ENCODE results near the gene MT1F.

Gene MT1F

DNA sequence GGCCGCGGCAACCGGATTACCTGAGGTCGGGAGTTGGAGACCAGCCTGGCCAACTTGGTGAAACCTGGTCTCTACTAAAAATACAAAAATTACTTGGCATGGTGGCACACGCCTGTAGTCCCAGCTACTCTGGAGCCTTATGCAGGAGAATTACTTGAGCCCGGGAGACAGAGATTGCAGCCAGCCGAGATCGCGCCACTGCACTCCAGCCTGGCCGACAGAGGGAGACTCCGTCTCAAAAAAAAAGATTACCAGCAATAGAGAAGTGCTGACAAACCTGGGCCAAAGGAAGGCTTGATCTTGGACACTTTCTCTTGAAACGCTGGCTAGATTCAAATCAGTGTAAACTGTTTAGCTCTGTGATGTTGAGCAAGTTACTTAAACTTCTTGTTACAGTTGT, 16.2 kb downstream of the MT1F start:
- peak in 1 of 2 experiments; percentile 14 for DNase-seq

DNA sequence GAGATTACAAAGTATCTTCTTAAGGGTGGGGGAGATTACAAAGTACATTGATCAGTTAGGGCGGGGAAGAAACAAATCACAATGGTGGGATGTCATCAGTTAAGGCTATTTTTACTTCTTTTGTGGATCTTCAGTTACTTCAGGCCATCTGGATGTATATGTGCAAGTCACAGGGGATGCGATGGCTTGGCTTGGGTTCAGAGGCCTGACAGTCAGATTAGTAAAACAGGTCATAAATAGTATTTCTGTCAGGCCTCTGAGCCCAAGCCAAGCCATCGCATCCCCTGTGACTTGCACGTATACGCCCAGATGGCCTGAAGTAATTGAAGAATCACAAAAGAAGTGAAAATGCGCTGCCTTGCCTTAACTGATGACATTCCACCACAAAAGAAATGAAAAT, 16.8 kb downstream of the MT1F start:
- peak in 1 of 2 experiments; percentile 32 for DNase-seq

GRCh38 chr16:56675685-56676210, 18.0 kb downstream of the MT1F start:
- DNase-seq = no peak

DNA sequence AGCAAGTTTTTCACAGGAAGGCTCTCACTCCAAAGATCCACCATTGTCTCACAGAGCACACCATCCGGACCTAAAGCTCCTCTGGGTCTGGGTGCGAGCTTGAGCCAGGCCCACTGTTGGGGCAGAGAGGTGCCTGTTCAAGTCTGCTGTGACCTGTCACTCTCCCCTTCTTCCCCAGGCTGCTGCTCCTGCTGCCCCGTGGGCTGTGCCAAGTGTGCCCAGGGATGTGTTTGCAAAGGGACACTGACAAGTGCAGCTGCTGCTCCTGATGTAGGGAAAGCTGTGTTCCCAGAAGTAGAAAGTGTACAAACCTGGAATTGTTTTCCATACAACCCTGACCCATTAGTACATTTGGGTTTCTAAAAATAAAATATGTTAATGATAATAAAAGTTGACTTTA, 19.7 kb downstream of the MT1F start:
- no peak for DNase-seq

DNA sequence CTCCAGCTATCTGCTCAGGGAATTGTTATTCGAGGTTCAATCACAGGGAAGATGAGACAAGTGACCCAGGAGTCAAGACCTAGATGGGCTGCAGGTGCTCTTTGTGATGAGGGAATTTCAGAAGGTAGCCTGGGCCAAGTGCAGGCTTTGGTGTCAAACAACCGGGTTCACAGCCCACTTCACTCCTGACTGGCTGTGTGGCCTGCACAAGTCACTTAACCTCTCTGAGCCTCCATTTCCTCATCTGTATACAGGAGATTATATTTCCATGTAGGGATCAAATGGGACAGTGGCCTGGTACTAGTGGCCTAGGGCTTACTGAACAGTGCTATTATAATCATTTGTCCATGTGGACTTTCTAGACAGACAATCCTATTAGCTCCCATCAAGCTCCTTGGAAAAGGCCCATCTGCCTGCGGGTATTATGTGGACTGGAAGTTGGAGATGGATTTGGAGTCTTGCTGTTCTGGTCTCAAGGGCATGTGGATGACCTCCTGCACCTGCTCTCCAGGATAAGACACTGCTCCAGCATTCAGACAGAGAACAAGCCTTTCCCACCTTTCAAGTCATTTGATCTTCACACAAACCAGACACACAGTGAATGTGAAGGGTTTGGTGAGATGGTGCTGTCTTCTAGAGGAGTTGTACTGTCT, 21.4 kb downstream of the MT1F start:
- no peak for DNase-seq

- no peak for DNase-seq
These were observed 22.1 kb downstream of the MT1F start for GRCh38 chr16:56679818-56680217.

DNA sequence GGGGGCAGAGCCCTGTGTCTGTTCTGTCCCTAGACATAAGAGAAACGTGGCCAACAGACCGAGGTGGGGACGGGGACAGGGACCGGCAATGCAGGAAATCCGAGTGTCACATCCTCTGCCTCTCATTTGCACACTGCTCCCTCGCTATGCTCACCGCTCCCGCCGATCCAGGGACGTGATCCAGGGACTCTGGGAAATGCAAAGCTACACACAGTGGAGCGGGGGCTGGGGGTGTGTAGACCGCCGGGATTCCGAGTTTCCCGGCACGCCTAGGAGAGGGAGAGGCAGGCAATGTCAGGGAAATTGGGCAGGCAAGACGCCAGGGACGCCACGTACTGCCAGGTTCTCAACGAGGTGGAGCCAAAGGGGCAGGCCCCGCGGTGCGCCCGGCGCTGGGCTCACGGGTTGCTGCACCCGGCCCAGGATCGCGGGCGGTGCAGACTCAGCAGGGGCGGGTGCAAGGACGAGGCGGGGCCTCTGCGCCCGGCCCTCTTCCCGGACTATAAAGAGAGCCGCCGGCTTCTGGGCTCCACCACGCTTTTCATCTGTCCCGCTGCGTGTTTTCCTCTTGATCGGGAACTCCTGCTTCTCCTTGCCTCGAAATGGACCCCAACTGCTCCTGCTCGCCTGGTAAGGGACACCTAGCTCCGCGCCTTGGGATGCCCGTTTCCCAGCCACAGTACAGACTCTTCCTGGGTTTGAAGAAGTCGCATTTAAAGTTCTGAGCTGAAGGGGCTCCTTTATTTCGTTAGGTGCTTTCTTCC, 24.4 kb downstream of the MT1F start, which contains the start of gene MT1X:
Gene MT1X (plus strand): TSS at position 532 of the 764 bp plus-strand sequence. CDS start 71 bp downstream, at position 603.
- DNase-seq = peak; percentile 35 to 91

DNA sequence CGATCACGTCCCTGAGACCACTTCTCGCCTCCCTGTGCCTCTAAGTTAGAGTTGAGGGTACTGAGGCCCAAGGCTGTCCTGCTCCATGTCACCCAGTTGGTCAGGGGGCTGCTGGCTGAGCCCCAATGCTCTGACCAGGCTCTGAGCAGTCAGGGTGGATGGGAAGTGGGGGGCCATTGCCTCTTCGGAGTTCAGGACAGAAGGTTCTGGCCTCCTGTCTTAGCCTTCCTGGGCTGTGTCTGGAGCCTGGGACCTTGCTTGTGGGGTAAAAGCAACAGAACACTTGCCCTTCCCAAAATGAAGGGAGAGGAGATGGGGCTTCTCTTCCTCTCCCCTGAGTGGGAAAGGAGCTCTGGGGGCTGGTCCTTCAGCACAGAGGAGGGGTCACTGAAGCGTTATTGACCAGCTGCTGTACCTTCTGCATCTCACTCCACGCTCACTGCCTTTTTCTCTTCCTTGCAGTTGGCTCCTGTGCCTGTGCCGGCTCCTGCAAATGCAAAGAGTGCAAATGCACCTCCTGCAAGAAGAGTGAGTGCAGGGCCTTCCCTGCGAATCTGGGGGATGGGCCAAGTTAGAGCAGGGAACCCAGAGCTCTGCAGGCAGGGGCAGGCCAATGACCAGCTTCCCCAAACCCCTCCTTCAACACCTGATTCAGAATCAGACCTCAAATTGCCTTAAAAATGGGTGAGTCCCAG, 25.1 kb downstream of the MT1F start:
- no peak for DNase-seq

GRCh38 chr16:56683424-56684172, 25.8 kb downstream of the MT1F start:
- no peak for DNase-seq

GRCh38 chr16:56684256-56684925, 26.6 kb downstream of the MT1F start:
- no peak for DNase-seq

- no peak for DNase-seq
These were observed 27.3 kb downstream of the MT1F start for GRCh38 chr16:56684926-56685590.

- no peak for DNase-seq
These were observed 29.0 kb downstream of the MT1F start for GRCh38 chr16:56686758-56687157.

GRCh38 chr16:56688762-56689161, 31.0 kb downstream of the MT1F start:
- no peak for DNase-seq

GRCh38 chr16:56689171-56689570, 31.4 kb downstream of the MT1F start:
- no peak for DNase-seq

GRCh38 chr16:56690420-56691122, 32.8 kb downstream of the MT1F start:
- DNase-seq = no peak

GRCh38 chr16:56691885-56692284, 34.1 kb downstream of the MT1F start:
- DNase-seq = no peak

- DNase-seq = no peak
These were observed 37.5 kb downstream of the MT1F start for GRCh38 chr16:56695246-56695645.

DNA sequence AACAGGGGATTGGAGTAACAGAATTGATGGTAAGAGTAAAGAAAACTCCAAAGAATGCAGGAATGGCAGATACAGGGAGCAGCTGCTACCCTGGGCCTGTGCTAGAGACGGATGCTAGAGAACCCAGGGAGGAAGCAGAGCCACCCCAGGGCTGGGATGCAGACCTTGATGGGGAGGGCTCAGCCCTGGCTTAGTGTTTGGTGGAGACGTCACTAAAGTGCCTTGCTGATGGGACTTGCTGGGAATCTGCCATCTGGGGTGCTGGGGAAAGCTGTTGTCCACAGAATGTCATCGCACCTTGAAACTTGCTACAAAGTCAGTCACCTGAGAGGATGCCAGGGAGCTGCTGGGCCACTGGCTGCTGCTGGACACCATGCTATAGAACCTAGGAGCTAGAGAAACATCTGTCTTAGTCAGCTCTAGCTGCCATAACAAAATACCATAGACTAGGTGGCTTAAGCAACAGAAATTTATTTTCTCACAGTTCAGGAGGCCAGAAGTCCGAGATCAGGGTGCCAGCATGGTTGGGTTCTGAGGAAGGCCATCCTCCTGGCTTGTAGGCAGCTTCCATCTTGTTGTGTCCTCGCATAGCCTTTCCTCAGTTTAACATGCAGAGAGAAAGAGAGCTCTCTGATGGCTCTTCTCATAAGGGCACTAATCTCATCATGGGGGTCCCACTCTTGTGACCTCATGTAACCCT, 39.8 kb downstream of the MT1F start:
- no peak for DNase-seq

- no peak for DNase-seq
These were observed 42.4 kb downstream of the MT1F start for GRCh38 chr16:56700195-56700594.

- DNase-seq = no peak
These were observed 42.9 kb downstream of the MT1F start for GRCh38 chr16:56700631-56701030.

All from NCI-H446 (cell line).